HG03045 (cell line): ENCODE data around the gene YAE1.

Source experiments
- ATAC-seq: cut with Tn5 transposase; IDR thresholded peaks from one replicate; pipeline ENCODE4 v1.9.1; 2021; ENCODE audit warnings: mild to moderate bottlenecking, moderate library complexity; ENCODE audit not compliant: unreplicated experiment

Gene YAE1

GRCh38 chr7:39606941-39607340, 40.7 kb downstream of the YAE1 start:
- no peak for ATAC-seq

- ATAC-seq = no peak
These were observed 41.7 kb downstream of the YAE1 start for GRCh38 chr7:39607865-39608264.

GRCh38 chr7:39608278-39608677, 42.1 kb downstream of the YAE1 start:
- no peak for ATAC-seq

GRCh38 chr7:39609113-39609934, 43.1 kb downstream of the YAE1 start:
- no peak for ATAC-seq

GRCh38 chr7:39609935-39610263, 43.7 kb downstream of the YAE1 start:
- no peak for ATAC-seq

- no peak for ATAC-seq
These were observed 47.4 kb downstream of the YAE1 start for GRCh38 chr7:39613577-39613976.

- ATAC-seq = no peak
These were observed 48.1 kb downstream of the YAE1 start for GRCh38 chr7:39614299-39614698.

GRCh38 chr7:39615350-39615975, 49.3 kb downstream of the YAE1 start:
- no peak for ATAC-seq

- ATAC-seq = no peak
These were observed 49.9 kb downstream of the YAE1 start for GRCh38 chr7:39616138-39616537.

GRCh38 chr7:39617005-39617404, 50.8 kb downstream of the YAE1 start:
- no peak for ATAC-seq

- no peak for ATAC-seq
These were observed 52.7 kb downstream of the YAE1 start for GRCh38 chr7:39618868-39619267.

GRCh38 chr7:39620486-39620885, 54.3 kb downstream of the YAE1 start:
- no peak for ATAC-seq

GRCh38 chr7:39621261-39621660, 55.1 kb downstream of the YAE1 start:
- ATAC-seq = no peak

GRCh38 chr7:39621784-39622411, 55.7 kb downstream of the YAE1 start:
- ATAC-seq = no peak
